Neural cell (in vitro differentiated cells): ENCODE measurements around the gene HEATR9. TPM values are rescaled to one million over a fixed set of nuclear protein-coding genes. Genes with fewer than 3 reads are reported as not detected.

Experiments
- H2AFZ ChIP-seq: fragments of 200-600, 300-800 bp; sonication (generic), shearing (Covaris generic); 2 replicates; pipeline ENCODE4 v1.6.0; 2014; ENCODE audit warnings: low read depth, mild to moderate bottlenecking, antibody characterized with exemption, low read length, moderate library complexity
- H3F3A ChIP-seq: fragments of 200-600 bp; shearing (Covaris generic); 2 replicates; pipeline ENCODE4 v1.6.1; 2016; ENCODE audit warnings: mild to moderate bottlenecking, moderate library complexity, mixed read lengths, antibody characterized with exemption, low read length; ENCODE audit not compliant: insufficient read depth, poor library complexity, severe bottlenecking
- H3K27ac ChIP-seq: fragments of 200-600, 300-800 bp; sonication (generic), shearing (Covaris generic); 2 replicates; pipeline ENCODE4 v1.5.1; 2014; ENCODE audit warnings: mild to moderate bottlenecking, low read length, moderate library complexity
- H3K27me3 ChIP-seq: fragments of 300-800, 200-600 bp; sonication (generic), shearing (Covaris generic); 2 replicates; pipeline ENCODE4 v1.6.0; 2014; ENCODE audit warnings: mild to moderate bottlenecking, low read depth, low read length, moderate library complexity; ENCODE audit not compliant: insufficient read depth
- H3K36me3 ChIP-seq: fragments of 300-800, 200-600 bp; sonication (generic), shearing (Covaris generic); 2 replicates; pipeline ENCODE4 v1.5.1; 2014; ENCODE audit warnings: mild to moderate bottlenecking, antibody characterized with exemption, low read length, moderate library complexity; ENCODE audit not compliant: insufficient read depth
- H3K4me2 ChIP-seq: fragments of 300-800, 200-600 bp; sonication (generic), shearing (Covaris generic); 2 replicates; pipeline ENCODE4 v1.6.0; 2014; ENCODE audit warnings: mild to moderate bottlenecking, low read length
- H3K4me3 ChIP-seq: fragments of 300-800, 200-600 bp; sonication (generic), shearing (Covaris generic); 2 replicates; pipeline ENCODE4 v1.5.1; 2014; ENCODE audit warnings: mild to moderate bottlenecking, low read length, moderate library complexity
- H3K79me2 ChIP-seq: fragments of 200-600 bp; shearing (Covaris generic); replicated peaks from 2 replicates; pipeline ENCODE4 v1.6.0; 2014; ENCODE audit warnings: mild to moderate bottlenecking, low read length, moderate library complexity; ENCODE audit not compliant: insufficient read depth
- H3K9ac ChIP-seq: fragments of 300-800, 200-600 bp; sonication (generic), shearing (Covaris generic); 2 replicates; pipeline ENCODE4 v1.6.1; 2016; ENCODE audit warnings: mild to moderate bottlenecking, low read length, mixed read lengths
- H3K9me2 ChIP-seq: fragments of 200-600 bp; shearing (Covaris generic); 2 replicates; pipeline ENCODE4 v1.6.1; 2016; ENCODE audit warnings: mild to moderate bottlenecking, low read length, mixed read lengths; ENCODE audit not compliant: insufficient read depth
- H3K9me3 ChIP-seq: fragments of 200-600, 300-800 bp; sonication (generic), shearing (Covaris generic); 2 replicates; pipeline ENCODE4 v1.6.1; 2016; ENCODE audit warnings: mild to moderate bottlenecking, mixed run types, low read length, moderate library complexity, mixed read lengths
- H4K20me1 ChIP-seq: fragments of 200-600 bp; shearing (Covaris generic); 2 replicates; pipeline ENCODE4 v1.6.1; 2016; ENCODE audit warnings: mild to moderate bottlenecking, mixed run types; ENCODE audit not compliant: insufficient read depth
- CTCF ChIP-seq: fragments of 450-650 bp; IDR thresholded peaks from 2 replicates; pipeline ENCODE4 v1.5.1; 2014; ENCODE audit warnings: antibody characterized with exemption, mild to moderate bottlenecking, moderate library complexity; ENCODE audit not compliant: poor library complexity, severe bottlenecking
- EP300 ChIP-seq: fragments of 450-650 bp; conservative IDR thresholded peaks from 2 replicates; pipeline ENCODE4 v1.6.1; 2014; ENCODE audit warnings: antibody characterized with exemption, mild to moderate bottlenecking, moderate library complexity; ENCODE audit not compliant: poor library complexity, severe bottlenecking
- EZH2 ChIP-seq: fragments of 200-600, 300-800 bp; shearing (Covaris generic), sonication (generic); IDR thresholded peaks from 2 replicates; pipeline ENCODE4 v1.6.1; 2014; ENCODE audit warnings: antibody characterized with exemption, low read length, borderline replicate concordance, mild to moderate bottlenecking; ENCODE audit not compliant: insufficient read depth, poor library complexity, severe bottlenecking
- MXI1 ChIP-seq: fragments of 450-650 bp; conservative IDR thresholded peaks from 2 replicates; pipeline ENCODE4 v1.6.1; 2014; ENCODE audit warnings: antibody characterized with exemption, mild to moderate bottlenecking; ENCODE audit not compliant: poor library complexity, severe bottlenecking
- POLR2AphosphoS5 ChIP-seq: IDR thresholded peaks from 2 replicates; pipeline ENCODE4 v1.6.1; 2012
- RAD21 ChIP-seq: fragments of 450-650 bp; conservative IDR thresholded peaks from 2 replicates; pipeline ENCODE4 v1.6.1; 2014; ENCODE audit warnings: antibody characterized with exemption, mild to moderate bottlenecking, moderate library complexity
- REST ChIP-seq: IDR thresholded peaks from 2 replicates; pipeline ENCODE4 v1.6.1; 2012; ENCODE audit warnings: borderline replicate concordance
- SMC3 ChIP-seq: fragments of 450-650 bp; conservative IDR thresholded peaks from 2 replicates; pipeline ENCODE4 v1.6.1; 2014; ENCODE audit warnings: antibody characterized with exemption, mild to moderate bottlenecking, moderate library complexity; ENCODE audit not compliant: poor library complexity
- TAF1 ChIP-seq: IDR thresholded peaks from 2 replicates; pipeline ENCODE4 v1.6.1; 2012; ENCODE audit warnings: low read depth
- polyA plus RNA-seq: library from polyadenylated mRNA; depleted of rRNA; stranded (reverse); fragments of >200 nt; gene quantifications from 2 replicates; pipeline ENCODE4 v1.2.3, GENCODE V29; 2014

The HEATR9 gene
- polyA plus RNA-seq, 1 donor from 2014 or later, result not detected

- H3K9me2 ChIP-seq, result no peaks in the 10 kb centered on the region
Measured at GRCh38 chr17:35875072-35875799, 6.5 kb upstream of the HEATR9 start.

More at GRCh38 chr17:35875072-35875799, 6.5 kb upstream of the HEATR9 start:
- Histone ChIP-seq H3K27me3 (no peaks in the 10 kb centered on the region), H3K4me2 (no peak overlapping the region), H3K4me3 (no peak overlapping the region), H4K20me1 (no peaks in the 10 kb centered on the region), H3F3A (no peaks in the 10 kb centered on the region), H3K9ac (no peak overlapping the region), H3K9me3 (no peaks in the 10 kb centered on the region), H3K79me2 (no peaks in the 10 kb centered on the region), H2AFZ (no peak overlapping the region), H3K36me3 (no peaks in the 10 kb centered on the region), H3K27ac (no peak overlapping the region)
- TF ChIP-seq TAF1, result no peak
- TF ChIP-seq CTCF, result no peak
- TF ChIP-seq MXI1, result no peak
- no peak for TF ChIP-seq SMC3
- TF ChIP-seq EP300, result no peak
- TF ChIP-seq RAD21, result no peak
- no peak for TF ChIP-seq POLR2AphosphoS5
- no peak for TF ChIP-seq REST
- no peak for TF ChIP-seq EZH2
